T-helper 17 cell (primary cell): ENCODE data around the gene DDX27. TPM values are rescaled to one million over a fixed set of nuclear protein-coding genes. Genes with fewer than 3 reads are reported as not detected.

Experiments used
- ATAC-seq: fragments of 150-1000 bp; cut with Tn5 transposase; 2 replicates; pipeline ENCODE4 v1.10.0; 2021; ENCODE audit warnings: mild to moderate bottlenecking, moderate library complexity
- DNase-seq, 3 donors: peaks; one replicate each; pipeline versions ENCODE4 v3.0.0 to v3.0.0-alpha.2; 2020 to 2021
- H3K9me3 ChIP-seq: one replicate; pipeline ENCODE4 v1.7.0; 2013; ENCODE audit warnings: low read length, mild to moderate bottlenecking; ENCODE audit not compliant: control insufficient read depth, poor library complexity, severe bottlenecking
- H3K27ac Mint-ChIP-seq: one replicate; pipeline ENCODE4 v1.8.0; 2022; ENCODE audit warnings: mild to moderate bottlenecking, moderate library complexity, mixed read lengths
- H3K27me3 Mint-ChIP-seq: one replicate; pipeline ENCODE4 v1.8.0; 2022; ENCODE audit warnings: mixed read lengths
- H3K36me3 Mint-ChIP-seq: one replicate; pipeline ENCODE4 v1.8.0; 2022; ENCODE audit warnings: low read depth, mixed read lengths
- H3K4me1 Mint-ChIP-seq: one replicate; pipeline ENCODE4 v1.8.0; 2022; ENCODE audit warnings: mild to moderate bottlenecking, mixed read lengths
- H3K4me3 Mint-ChIP-seq: one replicate; pipeline ENCODE4 v1.8.0; 2022; ENCODE audit warnings: mild to moderate bottlenecking, moderate library complexity, mixed read lengths
- total RNA-seq, 4 donors: library from RNA in 2 of 4; stranded (reverse) in 2 of 4; gene quantifications; one replicate each; pipeline ENCODE4 v1.2.3 and lab custom pipeline; 2022 to 2026

DDX27 gene
- total RNA-seq, 2 donors from 2014 or later = 84.1 to 87.5 TPM

DNA sequence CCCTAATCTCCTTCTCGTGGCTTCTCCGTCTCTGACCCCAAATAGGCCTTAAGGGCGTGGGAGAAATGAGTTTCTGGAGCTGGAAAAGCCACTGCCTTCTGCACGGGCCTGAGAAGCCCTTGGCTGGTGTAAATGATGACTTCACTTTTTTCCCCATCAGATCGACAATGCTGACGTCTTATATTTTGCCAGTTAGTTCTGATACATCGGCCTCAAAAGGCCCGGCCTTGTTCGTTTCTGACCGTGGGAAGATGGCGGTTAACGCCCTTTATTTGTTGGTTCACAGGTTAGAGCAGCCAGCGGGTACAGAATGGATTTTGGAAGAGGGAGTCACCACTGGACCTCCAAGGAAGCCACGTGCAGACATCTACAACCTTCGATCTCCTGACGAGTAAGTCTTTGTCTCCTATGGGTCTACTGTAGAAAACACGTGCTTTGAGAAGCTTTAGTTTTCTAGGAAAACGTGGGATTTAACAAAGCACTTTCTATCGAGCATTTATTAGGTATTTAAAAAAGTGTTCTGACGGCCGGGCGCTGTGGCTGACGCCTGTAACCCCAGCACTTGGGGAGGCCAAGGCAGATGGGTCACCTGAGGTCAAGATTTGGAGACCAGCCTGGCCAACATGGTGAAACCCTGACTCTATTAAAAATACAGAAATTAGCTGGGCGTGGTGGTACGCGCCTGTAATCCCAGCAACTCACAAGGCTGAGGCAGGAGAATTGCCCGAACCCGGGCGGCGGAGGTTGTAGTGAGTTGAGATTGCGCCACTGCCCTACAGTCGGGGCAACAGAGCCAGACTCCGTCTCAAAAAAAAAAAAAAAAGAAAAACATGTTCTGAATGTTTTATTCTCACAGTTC, 59.8 kb downstream of the DDX27 start:
- peaks cover 26% of the 10 kb centered on the region for H3K36me3 Mint-ChIP-seq
- DNase-seq = no peak
- no peaks in the 10 kb centered on the region for H3K27me3 Mint-ChIP-seq
- H3K4me3 Mint-ChIP-seq = peak overlapping the region; percentile 99
- H3K9me3 ChIP-seq = peaks cover 46% of the 10 kb centered on the region
- no peak for ATAC-seq
- peaks cover 46% of the 10 kb centered on the region for H3K4me1 Mint-ChIP-seq
- peak overlapping the region; percentile 97 for H3K27ac Mint-ChIP-seq

DNA sequence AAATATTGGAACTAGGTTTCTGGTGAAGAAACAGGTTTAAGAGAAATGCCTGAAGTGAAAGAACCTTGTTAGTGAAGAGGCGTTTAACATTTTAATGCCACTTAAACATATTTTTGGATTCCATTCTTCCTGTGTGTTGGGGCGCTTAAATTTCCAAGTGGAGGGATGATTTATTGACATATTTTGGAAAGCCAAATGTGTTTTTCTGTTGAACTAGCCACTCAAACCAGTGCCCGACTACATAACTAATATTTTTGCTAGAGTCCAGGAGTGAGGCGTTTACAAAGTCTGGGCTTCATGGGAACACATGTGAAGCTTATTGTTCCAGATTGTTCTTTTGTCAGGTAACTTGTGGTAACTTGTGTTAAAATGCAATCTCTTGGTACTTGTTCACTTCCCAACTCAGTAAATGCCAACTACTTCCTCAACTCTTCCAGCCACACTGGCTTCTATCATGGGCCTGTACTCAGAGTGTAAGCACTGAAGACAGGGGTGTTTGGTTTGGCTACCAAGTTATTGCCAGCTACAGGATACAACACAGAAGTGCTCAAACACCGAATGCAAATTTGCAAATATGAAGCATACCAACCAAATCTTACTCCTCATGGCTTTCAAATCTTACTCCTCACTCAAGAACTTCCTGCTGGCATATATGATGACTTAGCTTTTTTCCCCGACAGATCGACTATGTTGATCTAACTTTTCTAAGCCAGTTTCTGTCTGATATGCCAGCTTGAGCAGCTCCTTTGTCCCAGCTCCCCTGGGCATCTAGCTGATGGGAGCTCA, 60.7 kb downstream of the DDX27 start:
- Mint-ChIP-seq H3K27ac (peak overlapping the region; percentile 97), H3K27me3 (no peaks in the 10 kb centered on the region), H3K4me1 (peaks cover 46% of the 10 kb centered on the region), H3K36me3 (peaks cover 26% of the 10 kb centered on the region), H3K4me3 (peak overlapping the region; percentile 99)
- ATAC-seq (no peak), DNase-seq (no peak)
- peaks cover 51% of the 10 kb centered on the region for H3K9me3 ChIP-seq

DNA sequence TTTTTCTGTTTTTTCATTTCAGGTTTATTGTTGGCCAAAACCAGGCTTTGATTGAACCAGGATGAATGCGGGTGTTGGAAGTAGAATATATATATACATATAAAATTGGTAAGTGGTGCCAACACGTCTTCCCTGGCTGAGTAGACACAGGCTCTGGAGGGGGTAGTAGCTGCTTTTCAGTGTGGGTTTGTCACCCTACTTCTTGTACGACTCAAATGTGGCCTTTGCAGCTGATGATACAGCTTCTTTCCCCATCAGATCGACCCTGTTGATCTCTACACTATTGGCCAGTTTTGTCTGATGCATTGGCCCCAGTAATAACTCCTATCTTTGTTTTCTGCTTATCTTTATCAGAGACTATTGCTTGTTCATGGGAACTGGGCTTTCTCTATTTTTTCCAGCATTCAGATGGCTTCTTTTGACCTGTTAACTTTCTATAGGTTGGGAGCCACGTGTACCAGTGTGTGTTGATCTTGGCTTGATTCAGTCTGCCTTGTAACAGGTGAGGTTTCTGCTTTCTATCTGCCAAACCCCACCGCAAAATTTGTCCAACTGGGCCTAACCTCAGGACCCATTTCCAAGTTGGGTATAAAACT, 61.3 kb downstream of the DDX27 start:
- Mint-ChIP-seq H3K4me1 (peaks cover 47% of the 10 kb centered on the region), H3K4me3 (peak overlapping the region; percentile 99), H3K36me3 (peaks cover 30% of the 10 kb centered on the region), H3K27me3 (no peaks in the 10 kb centered on the region), H3K27ac (peak overlapping the region; percentile 97)
- DNase-seq (no peak), ATAC-seq (no peak)
- peaks cover 58% of the 10 kb centered on the region for H3K9me3 ChIP-seq

DNA sequence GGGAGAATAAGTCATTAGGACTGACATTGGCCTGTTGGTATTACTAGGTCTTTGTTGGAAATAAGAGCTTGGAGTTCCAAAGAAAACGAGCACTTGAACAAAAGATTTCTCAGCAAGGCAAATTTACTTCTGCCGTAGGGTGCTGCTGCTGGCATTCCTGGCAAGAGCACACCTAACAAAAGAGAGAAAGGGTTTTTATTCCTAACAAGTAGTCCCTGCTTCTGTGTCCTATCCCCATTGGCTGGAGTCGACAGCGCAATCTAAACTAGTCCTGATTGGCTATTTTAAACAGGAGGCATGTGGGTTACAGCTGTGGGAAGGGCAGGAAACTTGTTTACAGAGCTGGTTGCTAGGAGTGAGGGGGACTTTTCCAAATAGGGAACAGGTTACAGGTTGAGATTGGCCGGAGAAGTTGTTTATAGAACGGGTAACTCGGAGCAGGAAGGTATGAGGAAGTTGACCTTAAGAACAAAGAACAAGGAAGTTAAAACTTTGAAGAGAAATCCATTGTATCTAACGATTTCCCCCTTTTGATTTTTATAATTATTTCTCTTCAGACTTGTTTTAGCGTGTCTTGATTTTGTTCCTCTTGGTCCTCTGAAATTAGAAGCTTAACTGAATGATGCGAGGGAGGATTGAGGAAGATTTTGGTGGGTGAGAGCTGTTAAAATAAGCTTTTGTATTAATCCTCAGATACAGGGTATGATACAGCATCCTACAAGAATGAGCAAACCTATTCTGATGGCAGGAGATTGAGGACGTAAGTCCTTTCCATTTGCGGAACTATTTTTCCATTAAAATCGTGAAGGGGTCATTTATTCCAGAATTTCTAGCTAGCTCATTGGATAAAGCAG, 62.1 kb downstream of the DDX27 start:
- ATAC-seq (no peak), DNase-seq (no peak)
- Mint-ChIP-seq H3K4me1 (peaks cover 42% of the 10 kb centered on the region), H3K4me3 (peak overlapping the region; percentile 1), H3K27me3 (no peaks in the 10 kb centered on the region), H3K36me3 (peaks cover 35% of the 10 kb centered on the region), H3K27ac (peak overlapping the region; percentile 97)
- H3K9me3 ChIP-seq = peaks cover 65% of the 10 kb centered on the region

- no peak for DNase-seq
- Mint-ChIP-seq H3K27ac (peak overlapping the region; percentile 97), H3K27me3 (no peaks in the 10 kb centered on the region), H3K4me3 (peak overlapping the region; percentile 1), H3K4me1 (peaks cover 35% of the 10 kb centered on the region), H3K36me3 (peaks cover 37% of the 10 kb centered on the region)
- no peak for ATAC-seq
- H3K9me3 ChIP-seq = peaks cover 71% of the 10 kb centered on the region
These were observed 62.8 kb downstream of the DDX27 start for GRCh38 chr20:49281913-49282467.

DNA sequence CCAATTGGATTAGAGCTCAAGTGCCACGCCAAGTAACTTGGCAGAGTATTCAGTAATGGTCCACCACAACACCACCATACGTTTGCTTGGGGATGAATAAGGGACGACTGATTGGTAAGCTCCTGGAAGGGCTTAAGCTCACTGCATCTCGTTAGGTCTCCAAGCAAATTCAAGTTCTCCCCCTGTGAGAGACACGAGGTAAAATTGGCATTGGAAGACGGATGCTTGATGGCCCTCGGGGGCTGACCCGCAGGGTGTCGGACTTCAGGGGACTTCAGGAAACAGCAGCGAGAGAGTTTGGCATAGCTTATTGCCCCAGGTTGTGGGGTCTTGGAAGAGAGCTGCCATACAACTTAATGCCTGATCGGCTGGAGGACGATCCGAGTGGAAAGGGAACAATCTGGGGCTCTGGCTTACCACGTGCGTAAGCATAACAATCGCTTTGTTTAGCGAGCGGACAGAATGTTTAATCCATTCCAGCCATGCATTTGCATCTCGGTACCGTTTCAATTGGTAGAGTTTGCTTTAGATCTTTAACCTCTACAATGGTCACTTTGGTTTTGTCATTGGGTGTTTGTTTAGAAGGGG, 63.5 kb downstream of the DDX27 start:
- Mint-ChIP-seq H3K36me3 (peaks cover 36% of the 10 kb centered on the region), H3K4me1 (peaks cover 31% of the 10 kb centered on the region), H3K27ac (peak overlapping the region; percentile 97), H3K27me3 (no peaks in the 10 kb centered on the region), H3K4me3 (peak overlapping the region; percentile 1)
- peaks cover 77% of the 10 kb centered on the region for H3K9me3 ChIP-seq
- DNase-seq (no peak), ATAC-seq (no peak)

DNA sequence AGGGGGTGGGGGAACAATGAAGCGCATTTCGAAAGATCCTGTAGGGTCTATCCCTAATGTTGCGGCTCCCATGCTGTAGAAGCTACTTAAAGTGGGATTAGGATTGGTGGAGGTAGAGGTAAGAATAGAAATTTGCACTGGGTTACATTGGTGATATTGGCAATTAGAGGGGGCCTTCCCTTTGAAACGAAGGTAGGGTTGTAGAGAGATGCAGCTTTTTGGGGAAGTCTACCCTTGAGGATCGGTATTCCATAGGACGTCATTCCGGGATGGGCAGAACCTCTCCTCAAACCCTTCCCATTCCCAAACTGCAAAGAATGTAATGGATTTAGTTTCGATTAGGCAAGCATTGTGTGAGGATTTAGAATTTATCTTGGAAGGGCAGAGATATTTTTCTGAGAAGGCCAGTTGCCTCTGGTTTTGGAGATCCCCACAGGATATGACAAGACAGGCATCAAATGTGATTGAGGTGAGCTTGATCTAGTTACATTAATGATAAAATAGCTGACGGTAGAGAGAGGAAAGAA, 64.0 kb downstream of the DDX27 start:
- no peak for DNase-seq
- Mint-ChIP-seq H3K27me3 (no peaks in the 10 kb centered on the region), H3K4me3 (peak overlapping the region; percentile 1), H3K36me3 (peaks cover 36% of the 10 kb centered on the region), H3K27ac (peak overlapping the region; percentile 97), H3K4me1 (peaks cover 31% of the 10 kb centered on the region)
- ATAC-seq = peak; percentile 55
- peaks cover 81% of the 10 kb centered on the region for H3K9me3 ChIP-seq

DNA sequence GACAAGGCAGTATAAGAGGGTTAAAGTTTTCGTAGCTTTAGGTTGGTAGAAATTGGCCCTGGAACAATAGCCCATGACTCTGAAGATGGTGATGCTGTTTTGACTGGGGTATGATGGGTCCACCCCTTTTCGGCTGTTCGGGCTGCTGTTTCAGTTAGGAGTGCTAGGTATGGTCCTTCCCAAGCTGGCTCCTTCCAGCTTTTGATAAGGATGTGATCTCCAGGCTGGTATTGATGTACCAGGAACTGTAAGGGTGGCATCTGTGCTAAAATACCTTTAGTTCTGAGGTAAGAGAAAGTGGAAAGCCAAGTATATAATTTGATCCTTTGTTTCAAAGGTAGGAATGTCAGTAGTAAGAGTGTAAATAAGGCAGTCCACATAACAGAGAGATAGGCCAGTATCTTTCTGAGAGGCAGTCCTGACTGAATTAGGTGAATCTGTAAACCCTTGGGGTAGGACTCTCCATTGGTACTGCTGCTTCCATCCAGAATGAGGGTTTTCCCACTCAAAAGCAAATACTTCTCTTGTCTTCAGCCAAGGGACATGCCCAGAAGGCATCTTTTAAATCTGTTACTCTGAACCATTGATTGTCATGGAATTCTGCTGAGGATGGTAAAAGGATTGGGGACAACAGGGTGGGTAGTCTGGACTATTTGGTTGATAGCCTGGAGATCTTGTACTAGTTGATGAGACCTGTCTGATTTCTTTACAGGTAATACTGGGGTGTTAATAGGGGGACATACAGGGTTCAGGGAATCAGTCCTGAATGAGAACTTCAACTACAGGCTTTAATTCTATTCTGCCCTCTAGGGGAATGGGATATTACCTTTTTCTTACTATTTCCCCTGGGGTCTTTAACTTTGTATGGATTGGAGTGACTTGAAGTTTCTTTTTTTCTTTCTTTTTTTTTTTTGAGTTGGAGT, 64.7 kb downstream of the DDX27 start:
- DNase-seq (no peak), ATAC-seq (no peak)
- Mint-ChIP-seq H3K4me3 (peak overlapping the region; percentile 1), H3K27ac (peak overlapping the region; percentile 97), H3K4me1 (peaks cover 24% of the 10 kb centered on the region), H3K27me3 (no peaks in the 10 kb centered on the region), H3K36me3 (peaks cover 32% of the 10 kb centered on the region)
- H3K9me3 ChIP-seq = peaks cover 83% of the 10 kb centered on the region

GRCh38 chr20:49284818-49285217, 65.6 kb downstream of the DDX27 start:
- H3K36me3 Mint-ChIP-seq = peaks cover 35% of the 10 kb centered on the region
- H3K9me3 ChIP-seq = peaks cover 85% of the 10 kb centered on the region
- no peaks in the 10 kb centered on the region for H3K27me3 Mint-ChIP-seq
- ATAC-seq = no peak
- H3K27ac Mint-ChIP-seq = peak overlapping the region; percentile 97
- no peak for DNase-seq
- H3K4me1 Mint-ChIP-seq = peaks cover 23% of the 10 kb centered on the region
- no peak overlapping the region for H3K4me3 Mint-ChIP-seq

- Mint-ChIP-seq H3K4me3 (no peak overlapping the region), H3K36me3 (peaks cover 31% of the 10 kb centered on the region), H3K27me3 (no peaks in the 10 kb centered on the region), H3K4me1 (peaks cover 23% of the 10 kb centered on the region), H3K27ac (peak overlapping the region; percentile 8)
- DNase-seq (no peak), ATAC-seq (no peak)
- peaks cover 81% of the 10 kb centered on the region for H3K9me3 ChIP-seq
These were observed 66.0 kb downstream of the DDX27 start for GRCh38 chr20:49285233-49285668.

DNA sequence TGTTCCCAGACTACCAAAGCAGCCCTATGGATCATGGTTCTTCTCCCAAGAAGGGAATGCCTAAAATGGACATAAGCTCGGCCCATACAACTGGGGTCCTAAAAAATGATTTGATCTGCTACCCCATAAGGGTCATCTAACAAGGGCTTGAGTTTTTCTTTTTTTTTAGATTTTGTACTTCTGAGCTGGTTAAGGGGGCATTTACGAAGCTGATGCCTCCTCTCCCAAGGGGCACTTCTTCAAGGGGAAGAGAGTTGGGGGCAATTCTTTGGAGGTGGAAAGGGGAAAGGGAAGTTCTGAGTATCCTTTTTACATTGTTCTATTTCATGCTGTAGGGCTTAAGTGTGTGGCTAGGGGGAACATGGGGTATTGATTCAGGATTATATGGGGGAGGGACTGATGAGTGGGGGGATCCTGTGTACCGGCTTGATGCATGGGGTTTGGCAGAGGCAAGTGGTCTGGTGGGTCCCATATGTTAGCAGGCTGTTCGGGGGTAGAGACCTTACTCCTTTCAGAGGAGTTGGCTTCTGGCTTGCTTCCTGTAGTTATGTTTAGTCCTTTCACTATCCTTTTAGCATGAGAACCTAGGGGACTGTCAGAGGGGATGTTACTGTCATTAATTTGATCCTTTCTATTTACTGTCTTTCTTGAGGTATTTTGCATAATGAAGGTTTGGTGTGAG, 66.7 kb downstream of the DDX27 start:
- H3K4me3 Mint-ChIP-seq = peak overlapping the region; percentile 8
- H3K36me3 Mint-ChIP-seq = peaks cover 34% of the 10 kb centered on the region
- peaks cover 74% of the 10 kb centered on the region for H3K9me3 ChIP-seq
- H3K27me3 Mint-ChIP-seq = no peaks in the 10 kb centered on the region
- DNase-seq (no peak), ATAC-seq (no peak)
- H3K4me1 Mint-ChIP-seq = peaks cover 22% of the 10 kb centered on the region
- H3K27ac Mint-ChIP-seq = peak overlapping the region; percentile 8
